Left forelimb (tissue), 1 donor: ENCODE measurements around the gene ODF2L.
"Not testable (repeated sequence)": the region's sequence is repeated elsewhere in the genome, so short reads cannot be mapped to it uniquely, and the experiment has no call there.

ENCODE experiments used
- DNase-seq: peaks from one replicate; pipeline ENCODE4 v3.0.0-alpha.2; 2018; ENCODE audit warnings: low spot score

The ODF2L gene

DNA sequence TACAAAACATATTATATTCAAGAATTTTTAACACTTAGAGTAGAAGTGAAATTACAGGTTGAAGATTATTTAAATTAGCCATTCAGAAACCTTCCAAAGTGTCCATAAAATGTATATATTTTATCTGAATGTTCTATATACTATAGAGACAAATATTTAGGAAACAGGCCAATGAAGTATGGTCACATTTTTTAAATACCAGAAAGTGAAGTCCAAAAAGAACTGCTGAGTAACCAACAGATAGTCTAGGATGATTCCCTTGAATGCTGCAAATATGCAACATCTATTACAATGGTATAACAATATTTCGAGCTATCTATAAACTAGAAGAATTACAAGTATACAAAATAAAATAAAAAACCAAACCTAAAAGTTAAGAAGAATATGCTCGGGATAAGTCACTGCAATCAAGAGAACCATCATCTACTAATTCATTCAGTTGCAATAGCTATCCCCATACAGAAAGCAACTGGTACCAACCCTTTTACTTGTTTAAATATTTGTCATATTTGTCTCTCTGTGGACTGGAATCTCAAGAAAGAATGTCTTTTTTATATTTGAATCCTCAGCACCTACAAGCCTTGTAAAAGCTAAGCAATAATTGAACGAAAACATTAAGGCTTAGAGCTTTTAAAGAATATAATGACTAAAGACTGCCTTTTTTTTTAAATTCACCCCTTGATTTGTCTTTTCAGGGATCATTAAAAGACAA is 8.1 kb downstream of the ODF2L start:
- no peak for DNase-seq

DNA sequence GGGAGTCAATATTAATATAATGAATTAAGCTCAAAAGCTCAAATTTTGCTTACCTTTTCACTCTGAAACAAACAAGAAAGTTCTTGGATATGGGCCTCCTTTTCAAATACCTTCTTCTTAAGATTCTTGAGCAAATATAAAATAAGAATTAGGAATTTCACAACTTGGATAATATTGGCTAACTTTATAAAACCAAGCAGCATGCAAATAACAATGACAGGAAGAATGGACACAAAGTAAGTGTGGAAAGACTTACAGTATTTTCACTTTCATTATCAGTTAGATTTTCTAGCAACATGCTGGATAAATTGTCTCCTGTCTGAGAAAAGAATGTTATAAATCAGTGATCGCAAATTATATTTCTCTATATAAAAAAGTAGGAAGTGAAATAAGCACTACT is 13.2 kb downstream of the ODF2L start:
- no peak for DNase-seq

DNA sequence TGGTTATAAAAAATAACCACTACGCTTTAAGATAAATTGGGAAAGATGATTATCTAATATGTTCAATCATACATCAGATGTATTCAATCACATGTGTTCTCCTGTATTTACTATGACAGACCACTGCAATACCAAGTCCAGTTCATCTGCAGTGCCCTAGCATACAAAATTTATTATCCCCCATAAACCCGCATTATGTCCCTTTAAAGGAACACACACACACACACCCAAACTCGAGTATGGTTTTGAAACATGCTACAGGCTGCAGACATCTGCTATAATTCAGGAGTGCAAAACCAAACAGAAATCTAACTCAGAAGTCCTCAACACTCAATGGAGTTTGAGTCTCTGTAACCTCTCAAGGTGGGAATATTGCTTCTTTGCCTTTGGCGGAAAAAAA is 14.9 kb downstream of the ODF2L start:
- no peak for DNase-seq

DNA sequence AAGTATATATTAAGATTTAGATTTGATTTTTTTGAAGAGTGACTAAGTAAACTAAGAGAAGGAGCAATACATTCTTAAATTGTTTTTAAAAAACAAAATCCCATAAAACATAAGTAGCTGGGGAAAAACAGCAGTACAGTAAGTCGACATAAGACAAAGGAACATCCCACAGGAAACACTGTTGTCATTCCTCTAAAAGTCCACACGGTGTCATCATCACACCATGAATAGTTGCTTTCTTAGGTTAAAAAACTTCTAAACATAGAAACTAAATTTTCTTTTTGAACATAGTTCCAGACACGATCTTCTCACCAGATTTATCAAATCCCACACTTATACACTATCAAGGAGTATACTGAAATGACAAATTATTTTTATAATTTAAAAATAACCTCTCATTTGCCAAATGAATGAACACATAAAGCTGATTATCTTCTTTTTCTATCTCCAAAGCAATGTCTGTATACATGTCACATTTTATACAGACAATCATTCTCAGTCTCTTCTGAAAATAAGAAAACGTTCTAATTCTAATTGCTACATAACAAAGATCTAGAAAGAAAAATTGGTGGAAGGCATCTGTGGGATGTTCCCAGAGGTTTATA is 15.8 kb downstream of the ODF2L start:
- no peak for DNase-seq

DNA sequence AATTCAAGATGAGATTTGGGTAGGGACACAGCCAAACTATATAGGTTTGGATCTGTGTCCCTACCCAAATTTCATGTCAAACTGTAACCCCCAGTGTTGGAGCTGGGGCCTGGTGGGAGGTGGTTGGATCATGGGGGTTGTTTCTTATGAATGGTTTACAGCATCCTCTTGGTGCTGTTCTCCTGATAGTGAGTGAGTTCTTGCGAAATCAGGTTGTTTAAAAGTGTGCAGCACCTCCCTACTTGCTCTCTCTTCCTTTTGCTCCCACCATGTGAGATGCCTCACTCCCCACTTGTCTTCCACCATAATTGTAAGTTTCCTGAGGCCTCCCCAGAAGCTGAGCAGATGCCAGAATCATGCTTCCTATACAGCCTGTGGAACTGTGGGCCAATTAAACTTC is 17.3 kb downstream of the ODF2L start:
- no peak for DNase-seq

DNA sequence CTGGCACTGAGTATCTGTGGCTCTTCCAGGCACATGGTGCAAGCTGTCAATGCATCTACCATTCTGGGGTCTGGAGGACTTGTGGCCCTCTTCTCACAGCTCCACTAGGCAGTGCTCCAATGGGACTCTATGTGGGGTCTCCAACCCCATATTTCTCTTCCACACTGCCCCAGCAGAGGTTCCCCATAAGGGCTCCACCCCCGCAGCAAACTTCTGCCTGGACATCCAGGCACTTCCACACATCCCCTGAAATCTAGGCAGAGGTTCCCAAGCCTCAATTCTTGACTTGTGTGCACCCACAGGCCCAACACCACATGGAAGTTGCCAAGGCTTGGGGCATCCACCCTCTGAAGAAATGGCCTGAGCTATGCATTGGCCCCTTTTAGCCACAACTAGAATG is 18.8 kb downstream of the ODF2L start:
- DNase-seq = no peak

DNA sequence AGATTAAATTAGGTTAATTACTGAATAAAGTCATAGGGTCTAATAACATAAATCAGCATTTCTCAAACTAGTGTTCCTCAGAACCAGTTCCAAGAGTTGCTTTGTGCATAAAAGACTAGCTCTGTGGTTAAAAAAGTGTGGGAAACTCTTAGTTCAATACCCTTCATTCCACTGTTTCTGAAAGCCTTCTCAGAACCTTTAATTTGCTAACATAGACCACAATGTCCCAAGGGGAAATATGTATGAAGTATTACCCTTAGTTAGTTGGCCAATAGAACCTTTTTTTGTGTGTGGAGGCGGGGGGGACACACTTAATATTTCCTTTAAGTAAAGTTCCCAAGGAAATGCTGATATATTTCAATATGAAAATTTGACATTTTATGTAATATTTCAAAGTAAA is 20.4 kb downstream of the ODF2L start:
- no peak for DNase-seq

DNA sequence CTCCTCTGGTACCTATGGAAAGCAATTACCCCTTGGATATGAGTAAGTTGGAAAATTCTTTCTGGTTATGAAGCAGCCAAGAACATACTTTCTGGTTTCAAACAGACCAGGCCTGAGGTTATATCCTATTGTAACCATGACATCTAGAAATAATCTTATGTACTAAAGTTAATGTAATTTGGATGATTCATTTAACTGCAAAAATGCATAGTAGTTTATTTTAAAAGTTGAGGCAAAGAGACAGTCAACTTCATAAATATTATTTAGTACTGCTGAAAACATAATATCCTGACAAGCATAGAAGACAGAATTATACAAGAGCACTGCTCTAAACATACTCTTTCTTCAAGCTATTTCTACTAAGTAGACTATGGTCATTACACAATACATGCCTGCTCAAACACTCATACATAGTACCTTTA is 25.5 kb downstream of the ODF2L start:
- no peak for DNase-seq

DNA sequence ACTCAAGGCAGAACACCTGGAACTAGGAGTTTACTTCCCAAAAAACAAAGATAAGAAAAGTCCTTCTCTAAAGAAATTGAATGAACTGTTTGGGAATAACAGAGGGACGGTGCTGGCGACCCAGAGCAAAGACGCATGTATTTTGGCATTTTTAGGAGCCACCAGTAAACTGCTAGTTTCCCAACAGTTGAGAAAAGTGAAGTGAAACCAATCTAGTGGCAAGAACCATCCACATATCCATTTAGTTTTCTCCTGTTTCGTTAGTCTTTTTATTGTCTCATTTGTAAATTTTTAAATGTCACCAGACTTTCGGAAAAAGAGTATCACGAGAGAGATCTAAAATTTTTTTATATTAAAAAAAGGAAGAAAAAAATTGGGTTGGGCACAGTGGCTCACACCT is 30.2 kb downstream of the ODF2L start:
- no peak for DNase-seq

DNA sequence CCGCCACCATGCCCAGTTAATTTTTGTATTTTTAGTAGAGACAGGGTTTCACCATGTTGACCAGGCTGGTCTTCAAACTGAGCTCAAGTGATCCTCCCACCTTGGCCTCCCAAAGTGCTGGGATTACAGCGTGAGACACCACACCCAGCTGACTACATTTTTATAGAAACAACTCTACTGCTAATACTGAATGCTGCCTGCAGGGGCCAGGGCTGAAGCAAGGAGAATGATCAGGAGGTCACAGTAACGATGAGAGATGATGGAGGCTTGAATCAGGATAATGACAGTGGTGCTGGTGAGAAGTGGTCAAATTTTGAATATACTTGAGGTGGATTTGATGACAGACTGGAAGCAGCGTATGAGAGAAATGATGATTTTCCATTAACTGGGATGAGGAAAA is 33.3 kb downstream of the ODF2L start:
- no peak for DNase-seq

DNA sequence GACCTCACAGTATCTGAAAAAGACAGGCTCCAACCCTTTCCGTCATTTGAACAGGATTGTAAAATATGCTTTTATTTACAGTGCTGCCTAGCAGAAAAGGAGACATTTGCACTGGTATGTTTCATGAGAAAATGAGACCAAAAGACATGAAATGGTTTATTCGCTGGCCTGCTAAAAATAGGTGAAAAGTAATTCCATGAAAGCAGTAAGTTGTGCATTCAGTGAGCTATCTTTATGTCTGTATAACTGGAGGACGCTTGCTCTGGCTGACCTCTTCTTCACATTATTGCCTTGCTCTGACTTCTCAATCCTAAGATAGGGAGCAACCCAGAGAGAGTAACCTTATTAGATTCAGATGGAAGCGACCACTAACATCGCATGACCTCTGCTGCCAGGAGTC is 38.3 kb downstream of the ODF2L start:
- DNase-seq = no peak

DNA sequence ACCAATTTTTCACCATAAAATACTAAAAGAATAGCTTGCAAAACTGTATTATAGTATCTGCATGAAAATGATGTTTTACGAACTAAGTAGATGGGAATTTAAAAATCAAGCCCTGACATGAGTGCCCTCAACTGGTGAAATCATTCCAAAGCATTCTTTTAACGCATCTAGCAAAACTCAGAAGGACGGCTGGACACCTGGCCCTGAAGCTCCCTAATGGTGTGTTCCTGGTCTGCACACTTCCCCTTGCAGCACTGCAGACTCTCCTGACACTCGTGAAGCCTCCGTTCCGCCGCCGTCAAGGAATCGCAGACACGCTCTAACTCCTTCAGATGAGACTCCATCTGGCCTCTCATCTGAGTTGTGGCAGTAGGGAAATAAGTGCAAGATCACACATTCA is 39.9 kb downstream of the ODF2L start:
- DNase-seq = no peak

DNA sequence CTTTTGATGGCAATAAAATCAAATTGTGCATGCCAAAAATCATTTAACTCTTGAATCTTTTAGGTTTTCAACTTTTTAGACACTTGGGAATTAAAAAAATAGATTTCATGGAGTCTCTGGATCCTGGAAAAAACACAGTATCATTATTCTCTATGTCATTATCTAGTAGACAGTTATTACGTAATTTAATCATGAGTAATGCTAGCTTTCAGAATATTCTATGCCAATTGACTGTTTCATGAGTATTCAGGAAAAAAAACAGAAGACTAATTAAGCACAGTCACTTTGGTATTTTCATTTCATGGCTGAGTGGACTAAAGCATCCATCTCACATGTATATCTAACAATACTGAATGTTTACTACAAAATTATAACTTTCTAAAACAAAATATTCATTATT is 44.0 kb downstream of the ODF2L start:
- DNase-seq = no peak

DNA sequence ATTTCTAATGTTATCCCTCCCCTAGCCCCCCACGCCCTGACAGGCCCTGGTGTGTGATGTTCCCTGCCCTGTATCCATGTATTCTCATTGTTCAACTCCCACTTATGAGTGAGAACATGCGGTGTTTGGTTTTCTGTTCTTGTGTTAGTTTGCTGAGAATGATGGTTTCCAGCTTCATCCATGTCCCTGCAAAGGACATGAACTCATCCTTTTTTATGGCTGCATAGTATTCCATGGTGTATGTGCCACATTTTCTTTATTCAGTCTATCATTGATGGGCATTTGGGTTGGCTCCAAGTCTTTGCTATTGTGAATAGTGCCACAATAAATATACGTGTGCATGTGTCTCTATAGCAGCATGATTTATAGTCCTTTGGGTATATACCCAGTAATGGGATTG is 45.9 kb downstream of the ODF2L start:
- not testable (repeated sequence) for DNase-seq

DNA sequence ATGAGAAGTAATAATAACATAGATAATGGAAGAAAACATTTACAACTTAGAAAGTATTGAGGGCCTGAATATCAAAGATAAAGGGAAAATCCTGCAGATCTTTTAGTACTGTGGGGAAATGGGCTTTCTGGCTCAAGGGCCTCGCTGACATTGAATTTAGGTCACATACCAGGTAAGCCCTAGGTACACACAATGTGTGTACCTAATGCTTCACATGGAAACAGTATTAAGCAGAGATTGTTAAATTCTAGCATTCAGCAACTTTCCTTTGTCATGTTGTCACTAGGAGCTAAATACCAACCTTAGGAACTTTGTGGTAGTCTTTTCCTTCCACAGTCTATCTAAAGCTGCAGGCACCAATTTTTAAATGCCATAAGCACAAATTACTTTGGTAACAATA is 49.7 kb downstream of the ODF2L start:
- DNase-seq = no peak

DNA sequence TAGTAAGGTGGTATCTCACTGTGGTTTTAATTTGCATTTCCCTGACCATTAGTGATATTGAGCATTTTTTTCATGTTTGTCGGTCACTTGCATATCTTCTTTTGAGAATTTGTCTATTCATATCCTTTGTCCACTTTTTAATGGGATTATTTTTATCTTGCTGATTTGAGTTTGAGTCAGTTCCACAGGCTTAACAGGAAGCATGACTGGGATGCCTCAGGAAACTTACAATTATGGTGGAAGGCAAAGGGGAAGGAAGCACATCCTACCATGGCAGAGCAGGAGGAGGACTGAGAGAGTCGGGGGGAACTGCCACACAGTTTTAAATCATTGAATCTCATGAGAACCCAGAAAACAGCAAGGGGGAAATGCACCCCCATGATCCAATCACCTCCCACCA is 51.1 kb downstream of the ODF2L start:
- DNase-seq = no peak

DNA sequence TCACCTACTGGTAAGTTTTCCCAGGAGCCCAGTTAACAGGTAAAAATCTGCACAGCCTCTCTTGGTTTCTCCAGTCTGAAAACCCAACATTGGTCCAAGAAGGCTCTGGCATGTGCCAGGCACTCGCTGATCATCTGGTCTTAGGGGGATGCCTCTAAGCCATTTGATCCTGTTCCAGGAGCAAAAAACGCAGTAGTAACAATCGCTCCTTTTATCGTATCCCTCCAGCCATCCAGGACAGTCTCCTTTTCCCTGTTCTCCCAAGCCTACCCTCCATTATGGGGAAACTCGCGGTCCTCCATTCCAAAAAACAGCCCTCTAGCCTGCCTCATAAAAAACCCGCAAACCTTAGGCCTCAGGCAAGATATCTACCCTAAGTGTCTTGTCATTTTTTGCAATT is 56.2 kb downstream of the ODF2L start:
- DNase-seq = no peak

DNA sequence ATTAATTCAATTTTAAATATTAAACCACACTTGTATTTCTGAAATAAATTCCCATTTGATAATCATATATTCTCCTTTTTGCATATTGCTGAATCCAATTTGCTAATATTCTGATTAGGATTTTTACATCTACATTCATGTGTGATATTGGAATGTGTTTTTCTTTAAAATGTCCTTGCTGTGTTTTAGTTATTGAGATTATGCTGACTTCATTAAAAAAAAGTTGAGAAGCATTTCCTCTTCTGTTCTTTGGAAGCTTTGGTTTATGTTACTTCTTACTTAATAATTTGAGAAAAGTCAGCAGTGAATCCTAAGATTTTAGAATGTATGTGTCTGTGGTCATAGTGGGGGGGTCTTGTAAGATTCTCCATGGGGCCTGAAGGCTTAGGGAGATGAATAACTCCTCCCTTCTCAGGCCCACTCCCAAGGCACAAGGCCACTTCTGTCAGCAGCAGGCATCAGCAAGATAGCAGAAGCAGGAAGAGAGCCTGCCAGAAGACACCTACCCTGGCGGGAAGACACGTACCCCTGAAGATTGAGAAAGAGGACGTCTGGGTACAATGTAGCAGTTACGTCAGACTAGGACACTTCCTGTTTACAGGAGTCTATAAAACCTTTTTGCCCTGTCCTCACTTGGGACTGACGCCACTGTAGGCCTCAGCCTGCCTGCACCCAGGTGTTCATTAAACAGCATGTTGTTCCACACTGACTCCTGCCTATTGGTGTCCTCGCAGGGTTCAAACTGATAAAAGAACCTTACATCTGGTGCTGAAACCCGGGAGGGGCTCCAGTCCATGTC is 56.9 kb downstream of the ODF2L start:
- DNase-seq = no peak

DNA sequence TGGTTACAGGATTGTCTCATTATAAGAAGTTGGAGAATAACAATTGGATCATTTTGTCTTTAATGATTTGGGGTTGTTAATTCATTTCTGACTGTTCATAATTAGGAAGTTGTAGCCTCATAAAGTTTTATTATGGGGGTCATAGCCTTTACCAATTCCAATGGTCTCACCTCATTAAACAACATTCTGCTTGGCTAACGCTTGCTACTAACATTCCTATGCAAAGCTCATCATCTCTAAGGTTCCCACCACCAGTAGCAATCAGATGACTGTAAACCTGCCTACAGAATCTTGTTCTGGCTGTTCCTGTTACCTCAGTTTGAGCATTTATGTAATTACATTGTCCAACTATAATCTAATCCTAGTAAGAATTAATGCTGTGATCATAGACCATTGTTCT is 60.2 kb downstream of the ODF2L start:
- DNase-seq = no peak

DNA sequence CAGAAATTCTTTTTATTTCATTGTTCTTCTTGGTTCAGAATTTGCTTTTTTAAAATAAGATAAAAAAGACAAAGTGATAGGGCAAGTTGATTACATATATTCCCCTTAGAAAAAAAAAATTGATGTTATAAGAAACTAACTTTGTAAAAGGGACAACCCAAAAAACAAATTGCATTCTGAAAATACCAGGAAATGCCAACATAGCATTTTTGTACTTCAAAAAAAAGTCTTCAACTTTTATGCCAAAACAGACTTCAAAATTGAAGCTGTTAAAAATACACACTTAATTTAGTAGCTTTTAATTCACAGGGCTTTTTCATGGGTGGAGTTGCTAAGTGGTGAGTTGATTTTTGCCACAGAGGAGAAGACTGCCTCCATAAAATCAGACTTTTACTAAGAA is 70.9 kb downstream of the ODF2L start:
- DNase-seq = no peak

DNA sequence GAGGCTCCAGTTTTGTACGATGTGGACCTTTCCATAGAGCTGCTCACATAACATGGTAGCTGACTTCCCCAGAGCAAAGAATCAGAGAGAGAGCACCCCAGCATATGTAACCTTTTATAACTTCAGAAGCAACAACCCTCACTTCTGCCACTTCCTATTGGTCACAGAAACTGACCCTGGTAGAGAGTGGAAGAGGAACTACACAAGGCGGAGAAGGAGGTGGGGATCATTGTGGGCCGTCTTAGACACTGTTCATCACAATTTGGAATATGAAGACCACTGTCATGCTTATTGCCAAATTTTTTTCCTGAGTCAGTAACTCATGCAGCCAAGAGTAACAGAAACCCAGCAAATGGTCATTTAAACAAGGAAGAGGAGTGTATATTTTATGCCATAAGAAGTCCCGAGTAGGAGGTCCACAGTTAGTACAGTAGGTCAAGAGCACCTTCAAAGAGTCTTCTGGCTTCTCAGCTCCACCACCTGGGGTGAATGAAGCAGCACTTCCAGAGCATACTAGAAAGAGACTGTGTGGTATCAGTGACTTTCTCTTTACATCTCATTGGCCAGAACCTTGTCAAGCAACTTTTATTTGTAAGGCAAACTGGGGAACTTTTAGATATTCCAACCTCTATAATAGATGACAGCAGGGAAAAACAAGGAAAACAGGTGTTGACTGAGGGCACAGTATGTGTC is 71.8 kb downstream of the ODF2L start:
- no peak for DNase-seq

DNA sequence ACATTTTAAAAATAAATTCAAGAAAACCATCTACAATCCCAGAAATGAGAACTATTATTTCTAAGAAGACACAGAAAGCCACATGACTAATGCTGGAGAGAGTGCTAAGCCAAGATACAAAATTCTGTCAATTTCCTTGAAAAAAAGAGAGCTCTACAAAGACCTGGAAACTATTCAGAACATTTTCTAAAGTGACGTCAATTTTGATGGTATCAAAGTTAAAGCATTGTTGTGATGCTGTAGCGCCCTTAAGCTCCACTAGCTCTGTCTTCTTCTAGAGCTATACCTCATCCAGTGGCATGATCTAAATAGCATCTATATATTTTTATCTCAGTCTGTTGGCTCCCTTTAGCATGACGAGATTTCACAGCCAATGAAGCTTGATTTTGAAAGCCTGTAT is 73.9 kb downstream of the ODF2L start:
- no peak for DNase-seq

DNA sequence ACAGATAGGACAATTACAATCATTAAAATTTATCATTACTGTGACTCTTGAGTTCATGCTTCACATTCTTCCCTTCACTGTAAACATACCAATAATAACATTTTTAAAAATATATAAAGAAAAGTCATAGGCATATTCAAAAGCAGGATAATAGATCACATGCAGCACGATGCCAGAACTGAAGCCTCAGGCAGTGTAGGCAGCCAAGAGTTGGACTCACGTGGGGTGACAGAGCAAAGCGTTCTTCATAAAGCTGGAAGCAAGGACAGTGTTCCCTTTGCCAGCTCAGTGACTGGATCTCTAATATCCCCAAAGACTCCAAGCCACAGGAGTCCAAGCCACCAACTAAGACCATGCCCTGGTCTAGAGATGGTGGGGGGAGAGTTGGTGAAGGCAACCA is 77.7 kb downstream of the ODF2L start:
- no peak for DNase-seq
